Stimulated activated memory B cell treated with anti-CD40 and anti-IgM and Interleukin-4, amounts not matched to agents 10 μg/mL and 1 μg/mL and 100 μg/mL, for 72 hours (primary cell): ENCODE results near the gene SLC30A2.

ENCODE experiments used
- ATAC-seq: fragments of 150-1000 bp; cut with Tn5 transposase; 2 replicates; pipeline ENCODE4 v1.10.0; 2021
- H3K27ac Mint-ChIP-seq: one replicate; pipeline ENCODE4 v1.8.0; 2022; ENCODE audit warnings: mild to moderate bottlenecking, mixed read lengths
- H3K27me3 Mint-ChIP-seq: one replicate; pipeline ENCODE4 v1.8.0; 2022; ENCODE audit warnings: mixed read lengths
- H3K36me3 Mint-ChIP-seq: one replicate; pipeline ENCODE4 v1.8.0; 2022; ENCODE audit warnings: mixed read lengths
- H3K4me1 Mint-ChIP-seq: one replicate; pipeline ENCODE4 v1.8.0; 2022; ENCODE audit warnings: mixed read lengths
- H3K4me3 Mint-ChIP-seq: one replicate; pipeline ENCODE4 v1.8.0; 2022; ENCODE audit warnings: mild to moderate bottlenecking, moderate library complexity, mixed read lengths
- H3K9me3 Mint-ChIP-seq: one replicate; pipeline ENCODE4 v1.8.0; 2022; ENCODE audit warnings: mixed read lengths

Gene SLC30A2

DNA sequence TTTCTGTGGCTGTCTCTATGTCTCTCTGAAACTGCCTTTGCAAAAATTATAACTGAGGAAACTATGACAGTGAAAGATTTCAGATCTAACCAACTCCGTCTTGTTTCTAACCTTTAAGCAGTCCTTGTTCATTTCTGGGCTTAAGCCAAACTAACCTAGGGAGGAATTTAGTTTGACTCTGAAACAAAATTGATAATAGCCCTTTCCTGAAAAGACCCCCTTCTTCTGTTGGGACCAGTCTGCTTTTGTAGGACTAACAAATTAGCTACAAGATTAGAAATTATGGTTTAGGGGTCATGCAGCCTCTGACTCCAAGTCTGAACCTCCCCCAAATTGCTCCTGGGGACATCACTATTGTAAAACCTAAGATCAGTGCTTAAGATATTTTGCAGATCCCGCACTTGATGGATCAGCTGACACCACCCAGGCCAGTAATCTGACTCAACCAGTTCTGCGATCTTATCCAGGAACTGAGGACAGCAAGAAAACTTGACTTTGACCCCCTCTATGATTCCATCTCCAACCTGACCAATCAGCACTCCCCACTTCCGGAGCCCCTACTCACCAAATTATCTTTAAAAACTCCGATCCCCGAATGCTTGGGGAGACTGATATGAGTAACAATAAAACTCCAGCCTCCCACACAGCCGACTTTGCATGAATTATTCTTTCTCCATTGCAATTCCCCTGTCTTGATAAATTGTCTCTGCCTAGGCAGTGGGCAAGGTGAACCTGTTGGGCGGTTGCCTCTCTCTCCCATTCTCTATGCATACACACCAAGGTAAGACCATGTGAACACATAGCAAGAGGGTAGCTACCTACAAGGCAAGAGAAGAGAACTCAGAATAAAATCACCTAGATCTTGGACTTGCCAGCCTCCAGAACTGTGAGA lies 32.6 kb upstream of the SLC30A2 start:
- no peaks in the 10 kb centered on the region for H3K4me1 Mint-ChIP-seq
- ATAC-seq = no peak

DNA sequence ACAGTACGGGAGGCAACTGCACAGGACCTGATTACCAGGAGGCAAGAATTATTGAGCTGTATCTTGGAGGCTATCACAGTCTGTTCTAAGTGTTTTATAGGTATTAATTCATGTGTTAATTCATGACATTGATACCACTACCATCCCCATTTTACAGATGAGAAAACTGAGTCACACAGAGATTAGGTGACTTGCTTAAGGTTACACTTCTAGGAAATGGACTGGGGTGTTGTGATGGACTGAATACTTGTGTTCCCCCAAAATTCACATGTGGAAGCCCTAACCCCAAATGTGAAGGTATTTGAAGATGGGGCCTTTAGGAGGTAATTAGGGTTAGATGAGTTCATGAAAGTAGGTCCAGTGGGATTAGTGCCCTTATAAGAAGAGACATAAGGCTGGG lies 31.6 kb upstream of the SLC30A2 start:
- peaks cover 67% of the 10 kb centered on the region for H3K27me3 Mint-ChIP-seq
- no peak for ATAC-seq
- no peaks in the 10 kb centered on the region for H3K4me1 Mint-ChIP-seq
- no peak overlapping the region for H3K4me3 Mint-ChIP-seq
- no peak overlapping the region for H3K27ac Mint-ChIP-seq
- no peaks in the 10 kb centered on the region for H3K36me3 Mint-ChIP-seq
- H3K9me3 Mint-ChIP-seq = no peaks in the 10 kb centered on the region

More for the DNA sequence above, 32.6 kb upstream of the SLC30A2 start:
- Mint-ChIP-seq H3K27me3 (peaks cover 66% of the 10 kb centered on the region), H3K4me3 (no peak overlapping the region), H3K36me3 (no peaks in the 10 kb centered on the region), H3K9me3 (no peaks in the 10 kb centered on the region), H3K27ac (no peak overlapping the region)

DNA sequence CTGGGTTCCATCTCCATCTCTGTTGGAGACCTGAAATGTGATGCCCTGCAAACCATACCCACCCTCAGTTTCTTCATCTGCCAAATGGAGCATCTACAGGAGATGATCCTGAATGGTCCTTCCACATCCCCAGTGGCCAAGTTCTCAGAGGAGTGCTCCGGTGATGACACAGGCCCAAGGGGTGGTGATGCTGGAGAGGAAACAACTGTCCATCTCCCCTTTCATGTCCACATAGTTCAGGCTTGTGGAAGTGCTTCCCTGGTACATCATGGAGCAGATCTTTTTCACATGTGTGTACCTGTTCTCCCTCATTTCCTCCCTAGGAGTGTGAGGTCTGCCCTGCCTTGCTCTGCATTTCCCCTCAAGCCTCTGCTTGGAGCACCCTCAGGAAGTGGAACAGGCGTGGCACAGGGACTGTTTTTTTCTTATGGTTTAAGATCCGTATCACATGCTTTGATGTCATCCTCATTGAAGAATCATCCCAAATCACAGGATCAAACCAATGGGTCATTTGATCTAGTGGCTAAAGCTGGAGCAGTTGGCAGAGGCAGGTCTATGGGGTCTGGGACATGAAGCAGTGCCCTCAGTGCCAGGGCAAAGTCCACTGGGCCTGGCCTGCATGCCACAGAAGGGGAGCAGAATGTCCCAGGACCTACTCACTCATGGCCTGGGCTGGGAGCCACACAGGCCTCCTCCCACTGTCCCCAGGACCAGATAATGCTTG lies 29.7 kb upstream of the SLC30A2 start:
- H3K9me3 Mint-ChIP-seq = no peaks in the 10 kb centered on the region
- H3K27ac Mint-ChIP-seq = no peak overlapping the region
- peaks cover 63% of the 10 kb centered on the region for H3K27me3 Mint-ChIP-seq
- H3K4me3 Mint-ChIP-seq = no peak overlapping the region
- ATAC-seq = no peak
- no peaks in the 10 kb centered on the region for H3K36me3 Mint-ChIP-seq
- no peaks in the 10 kb centered on the region for H3K4me1 Mint-ChIP-seq

DNA sequence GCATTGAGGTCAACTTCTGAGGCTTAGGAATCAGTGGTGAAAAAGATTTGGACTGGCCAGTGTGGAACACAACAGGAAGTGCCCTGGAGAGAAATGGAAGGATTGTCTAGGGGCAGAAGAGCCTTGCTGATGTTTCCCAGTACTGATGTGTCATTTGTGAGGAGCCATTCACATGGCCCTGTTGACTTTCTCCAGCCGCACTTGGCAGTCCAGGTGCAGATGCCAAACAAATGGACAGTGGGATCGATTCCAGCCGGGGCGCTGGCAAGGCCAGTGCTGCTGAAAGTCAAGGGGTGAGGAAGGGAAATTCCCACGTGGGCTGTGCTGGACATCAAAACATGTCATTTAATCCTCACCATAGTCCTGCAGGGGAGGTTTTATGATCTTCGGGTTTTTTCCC lies 26.4 kb upstream of the SLC30A2 start:
- Mint-ChIP-seq H3K27ac (no peak overlapping the region), H3K4me3 (no peak overlapping the region), H3K9me3 (no peaks in the 10 kb centered on the region), H3K36me3 (no peaks in the 10 kb centered on the region), H3K4me1 (no peaks in the 10 kb centered on the region), H3K27me3 (peaks cover 79% of the 10 kb centered on the region)
- no peak for ATAC-seq

DNA sequence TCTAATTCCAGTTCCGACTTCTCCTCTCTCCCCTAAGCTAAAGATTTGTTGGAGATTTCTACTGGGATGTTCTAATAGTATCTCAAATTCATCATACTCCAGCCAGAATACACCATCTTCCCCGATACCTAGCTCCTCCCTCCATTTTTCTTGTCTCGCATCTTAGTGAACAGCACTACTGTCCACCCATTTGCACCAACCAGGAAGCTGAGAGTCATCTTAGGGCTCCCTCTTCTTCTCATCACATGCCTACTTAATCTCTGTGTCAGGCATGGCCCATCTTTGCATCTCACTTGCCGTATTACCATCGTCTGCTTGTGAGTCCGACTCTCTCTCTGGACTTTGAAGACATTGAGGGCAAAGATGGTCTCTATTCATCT lies 25.0 kb upstream of the SLC30A2 start:
- H3K27me3 Mint-ChIP-seq = peaks cover 80% of the 10 kb centered on the region
- ATAC-seq = no peak
- no peaks in the 10 kb centered on the region for H3K9me3 Mint-ChIP-seq
- H3K4me3 Mint-ChIP-seq = no peak overlapping the region
- H3K36me3 Mint-ChIP-seq = no peaks in the 10 kb centered on the region
- no peaks in the 10 kb centered on the region for H3K4me1 Mint-ChIP-seq
- H3K27ac Mint-ChIP-seq = no peak overlapping the region

DNA sequence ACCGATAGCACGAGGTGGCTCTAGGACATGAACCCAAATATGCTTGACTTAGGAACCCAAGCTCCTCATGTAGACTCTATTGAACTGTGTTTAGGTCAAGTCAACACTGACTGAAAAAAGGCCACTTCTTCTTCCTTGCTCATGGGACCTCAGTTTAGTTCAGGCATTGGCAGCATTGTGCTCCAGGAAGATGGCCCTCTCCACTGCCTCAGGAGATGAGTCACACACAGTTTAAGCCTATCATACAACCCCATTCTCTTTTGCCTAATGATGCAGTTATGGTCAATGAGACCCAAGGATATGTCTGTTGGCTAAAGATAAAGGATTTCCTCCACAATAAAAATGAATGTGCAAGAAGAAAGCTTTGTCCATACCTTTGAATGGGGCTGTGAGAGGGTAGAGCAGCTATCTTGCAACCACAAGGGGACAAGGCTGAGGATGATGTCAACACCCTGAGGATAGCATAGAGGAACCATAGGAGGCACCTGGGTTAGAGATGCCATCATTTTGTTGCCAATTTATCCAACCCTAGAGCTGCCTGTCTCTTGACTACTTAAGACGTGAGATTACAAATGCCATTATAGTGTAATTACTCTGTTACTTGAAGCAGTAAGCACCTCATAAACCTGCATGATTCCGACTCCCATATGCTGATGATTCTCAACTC lies 24.5 kb upstream of the SLC30A2 start:
- H3K36me3 Mint-ChIP-seq = no peaks in the 10 kb centered on the region
- no peaks in the 10 kb centered on the region for H3K4me1 Mint-ChIP-seq
- peaks cover 80% of the 10 kb centered on the region for H3K27me3 Mint-ChIP-seq
- no peak overlapping the region for H3K4me3 Mint-ChIP-seq
- no peak overlapping the region for H3K27ac Mint-ChIP-seq
- H3K9me3 Mint-ChIP-seq = no peaks in the 10 kb centered on the region
- no peak for ATAC-seq

DNA sequence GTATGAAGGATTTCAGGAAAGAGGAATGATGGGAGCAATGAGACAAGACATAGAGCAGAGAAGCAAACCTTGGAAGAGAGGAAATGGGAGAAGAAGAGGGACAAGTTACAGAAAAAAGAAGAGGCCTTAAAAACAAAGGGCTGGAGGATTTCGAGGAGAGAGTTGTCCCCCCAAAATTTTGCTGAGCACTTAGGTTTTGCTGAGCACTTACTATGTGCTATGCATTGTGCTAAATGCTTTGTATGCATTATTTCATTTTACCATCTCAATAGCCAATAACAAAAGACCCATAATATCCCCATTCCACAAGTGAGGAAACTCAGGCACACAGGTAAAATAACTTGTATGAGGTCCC lies 24.0 kb upstream of the SLC30A2 start:
- H3K4me3 Mint-ChIP-seq = no peak overlapping the region
- no peak for ATAC-seq
- peaks cover 79% of the 10 kb centered on the region for H3K27me3 Mint-ChIP-seq
- H3K36me3 Mint-ChIP-seq = no peaks in the 10 kb centered on the region
- no peak overlapping the region for H3K27ac Mint-ChIP-seq
- H3K4me1 Mint-ChIP-seq = no peaks in the 10 kb centered on the region
- H3K9me3 Mint-ChIP-seq = no peaks in the 10 kb centered on the region

DNA sequence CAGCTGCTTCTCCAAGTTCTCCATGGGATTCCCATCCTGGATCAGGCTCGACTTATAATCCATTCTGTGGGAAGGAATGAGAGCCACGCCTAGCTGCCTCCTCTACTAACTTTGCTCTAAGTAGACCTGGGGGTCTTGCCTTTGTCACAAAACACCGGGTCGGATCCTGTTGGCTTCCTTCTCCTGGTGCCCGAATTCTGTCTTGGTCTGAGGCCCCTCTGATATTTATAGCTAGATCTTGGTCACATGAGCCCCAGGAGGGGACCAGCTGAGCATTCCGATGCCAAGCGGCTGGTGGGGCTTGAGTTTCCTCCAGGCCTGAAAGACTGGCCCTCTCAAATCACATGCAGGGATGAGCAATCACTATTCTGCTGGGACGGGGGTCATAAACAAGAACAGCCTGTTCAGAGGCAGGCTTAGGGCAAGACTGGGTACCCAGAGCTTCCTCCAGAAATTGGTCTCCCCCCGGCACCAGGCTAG lies 21.6 kb upstream of the SLC30A2 start, which contains the start of gene TRIM63:
Gene TRIM63 (minus strand): TSS at position 199 of the 480 bp plus-strand sequence. CDS start 136 bp downstream, at position 63.
- no peak within 1 kb of the TSS for H3K27ac Mint-ChIP-seq
- ATAC-seq = no peak
- H3K4me3 Mint-ChIP-seq = no peak within 1 kb of the TSS
- H3K36me3 Mint-ChIP-seq = no peaks in the 10 kb centered on the region
- no peaks in the 10 kb centered on the region for H3K9me3 Mint-ChIP-seq
- no peaks in the 10 kb centered on the region for H3K4me1 Mint-ChIP-seq
- peaks cover 66% of the 10 kb centered on the region for H3K27me3 Mint-ChIP-seq

DNA sequence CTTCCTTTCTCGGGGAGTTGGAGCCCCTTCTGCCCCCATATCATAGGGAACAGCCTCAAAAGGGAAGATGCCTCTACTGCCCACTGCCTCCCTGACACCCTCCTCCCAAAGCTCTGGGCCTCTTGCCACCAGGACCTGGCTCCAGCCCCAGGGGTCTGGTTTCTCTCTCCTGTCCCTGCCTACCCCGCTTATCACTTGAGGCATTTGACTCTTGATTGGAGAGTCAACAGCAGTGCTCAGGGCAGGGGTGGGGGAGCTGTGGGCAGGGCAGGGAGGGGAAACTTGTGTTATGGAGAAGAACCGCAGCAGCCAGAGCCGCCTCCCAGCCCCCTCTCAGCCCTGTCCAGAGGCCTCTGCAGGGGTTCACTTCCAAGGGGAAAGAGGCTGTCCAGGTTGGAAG lies 20.9 kb upstream of the SLC30A2 start:
- no peak for ATAC-seq
- no peaks in the 10 kb centered on the region for H3K9me3 Mint-ChIP-seq
- H3K4me1 Mint-ChIP-seq = no peaks in the 10 kb centered on the region
- no peak overlapping the region for H3K4me3 Mint-ChIP-seq
- H3K27ac Mint-ChIP-seq = no peak overlapping the region
- H3K27me3 Mint-ChIP-seq = peaks cover 60% of the 10 kb centered on the region
- no peaks in the 10 kb centered on the region for H3K36me3 Mint-ChIP-seq

DNA sequence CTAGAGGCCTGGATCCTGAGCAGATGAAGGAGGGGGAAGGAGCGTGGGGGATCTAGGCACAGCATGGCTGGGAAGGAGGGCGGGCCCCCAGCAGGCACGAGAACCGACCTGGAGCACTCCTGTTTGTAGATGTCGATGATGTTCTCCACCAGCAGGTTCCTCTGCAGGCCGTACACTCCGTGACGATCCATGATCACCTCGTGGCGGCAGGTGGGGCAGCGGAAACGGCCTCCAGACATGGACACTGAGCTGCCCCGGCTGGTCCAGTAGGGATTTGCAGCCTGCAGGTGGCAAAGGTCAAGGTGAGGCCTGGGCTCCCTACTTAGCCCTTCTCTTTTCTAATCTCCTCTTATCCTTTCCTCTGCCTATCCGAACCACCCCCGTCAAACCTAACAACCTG lies 20.2 kb upstream of the SLC30A2 start:
- no peaks in the 10 kb centered on the region for H3K9me3 Mint-ChIP-seq
- no peaks in the 10 kb centered on the region for H3K4me1 Mint-ChIP-seq
- no peak overlapping the region for H3K27ac Mint-ChIP-seq
- peaks cover 56% of the 10 kb centered on the region for H3K27me3 Mint-ChIP-seq
- no peaks in the 10 kb centered on the region for H3K36me3 Mint-ChIP-seq
- no peak overlapping the region for H3K4me3 Mint-ChIP-seq
- ATAC-seq = no peak

DNA sequence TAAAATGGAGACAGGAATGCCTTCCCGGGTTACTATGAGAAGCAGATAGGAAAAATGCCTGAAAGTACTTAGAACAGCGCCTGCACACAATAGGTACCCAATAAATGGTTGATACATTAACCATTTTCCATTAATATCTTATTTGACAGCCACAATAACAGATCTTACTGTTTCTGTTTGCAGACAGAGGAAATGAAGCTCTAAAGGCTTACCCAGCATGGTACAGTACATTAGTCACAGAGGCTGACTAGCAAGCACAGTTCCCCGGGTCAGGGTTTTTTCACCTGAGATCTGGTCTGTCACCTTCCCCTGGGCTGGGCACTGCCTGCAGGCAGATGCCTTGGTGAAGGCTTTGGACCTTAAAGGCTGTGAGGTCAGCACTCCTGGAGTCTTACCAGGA lies 18.6 kb upstream of the SLC30A2 start:
- ATAC-seq = no peak
- no peaks in the 10 kb centered on the region for H3K4me1 Mint-ChIP-seq

DNA sequence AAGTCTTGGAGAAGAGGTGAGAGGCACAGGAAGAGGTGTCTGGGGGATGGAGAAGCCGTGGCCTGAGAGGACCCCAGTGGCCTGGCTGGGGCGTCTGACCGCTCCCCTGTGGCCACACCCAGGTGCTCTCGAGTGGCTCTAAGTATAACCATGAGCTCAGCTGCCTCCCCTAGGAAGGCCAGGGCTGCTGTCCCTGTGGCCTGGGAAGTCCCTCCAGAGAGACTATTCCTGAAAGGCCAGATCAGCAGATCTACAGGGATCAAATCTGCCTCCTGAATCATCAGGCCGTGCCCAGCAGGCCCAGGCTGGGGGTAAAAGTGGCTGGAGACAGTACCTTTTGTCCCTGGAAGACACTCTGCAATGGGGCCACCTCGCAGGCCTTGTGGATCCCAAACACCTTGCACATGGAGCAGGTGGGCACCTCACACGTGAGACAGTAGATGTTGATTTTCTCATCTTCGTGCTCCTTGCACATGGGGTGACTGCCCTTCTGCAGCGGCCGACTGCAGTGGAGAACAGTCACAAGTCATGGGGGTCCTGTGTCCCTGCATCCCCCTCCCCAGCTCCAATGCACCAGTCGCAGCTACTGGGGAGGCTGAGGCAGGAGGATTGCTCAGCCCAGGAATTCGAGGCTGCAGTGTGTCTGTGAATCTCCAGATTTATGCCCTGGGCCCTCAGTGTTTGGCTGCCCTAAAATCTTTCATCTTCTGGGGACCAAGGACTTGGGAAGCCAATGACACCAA lies 15.1 kb upstream of the SLC30A2 start:
- ATAC-seq = no peak
- no peak overlapping the region for H3K4me3 Mint-ChIP-seq
- no peaks in the 10 kb centered on the region for H3K4me1 Mint-ChIP-seq
- H3K36me3 Mint-ChIP-seq = no peaks in the 10 kb centered on the region
- no peak overlapping the region for H3K27ac Mint-ChIP-seq
- no peaks in the 10 kb centered on the region for H3K9me3 Mint-ChIP-seq
- peaks cover 47% of the 10 kb centered on the region for H3K27me3 Mint-ChIP-seq

More for the DNA sequence above, 18.6 kb upstream of the SLC30A2 start:
- H3K27me3 Mint-ChIP-seq = peaks cover 64% of the 10 kb centered on the region
- H3K36me3 Mint-ChIP-seq = no peaks in the 10 kb centered on the region
- no peaks in the 10 kb centered on the region for H3K9me3 Mint-ChIP-seq
- H3K27ac Mint-ChIP-seq = no peak overlapping the region
- H3K4me3 Mint-ChIP-seq = no peak overlapping the region

DNA sequence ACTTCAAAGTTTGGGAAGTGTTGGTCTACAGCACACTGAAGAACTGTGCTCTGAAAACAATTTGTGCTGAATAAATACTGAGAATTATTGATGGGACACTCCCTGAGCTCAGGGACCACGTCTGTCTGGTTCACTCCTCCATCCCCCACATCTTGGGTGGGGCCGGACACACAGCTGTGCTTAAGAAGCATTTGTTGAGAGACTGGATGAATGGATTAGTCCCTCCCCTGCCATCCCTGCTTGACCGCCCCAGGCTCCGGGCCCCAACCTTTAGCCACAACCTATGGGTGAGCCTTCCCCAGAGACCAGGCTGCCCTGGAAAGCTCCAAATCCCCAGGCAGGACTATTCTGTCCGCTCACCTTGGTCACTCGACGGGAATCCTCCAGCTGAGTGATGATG lies 14.0 kb upstream of the SLC30A2 start:
- no peak for ATAC-seq
- no peaks in the 10 kb centered on the region for H3K9me3 Mint-ChIP-seq
- peaks cover 48% of the 10 kb centered on the region for H3K27me3 Mint-ChIP-seq
- no peaks in the 10 kb centered on the region for H3K36me3 Mint-ChIP-seq
- H3K27ac Mint-ChIP-seq = no peak overlapping the region
- H3K4me3 Mint-ChIP-seq = no peak overlapping the region
- no peaks in the 10 kb centered on the region for H3K4me1 Mint-ChIP-seq

DNA sequence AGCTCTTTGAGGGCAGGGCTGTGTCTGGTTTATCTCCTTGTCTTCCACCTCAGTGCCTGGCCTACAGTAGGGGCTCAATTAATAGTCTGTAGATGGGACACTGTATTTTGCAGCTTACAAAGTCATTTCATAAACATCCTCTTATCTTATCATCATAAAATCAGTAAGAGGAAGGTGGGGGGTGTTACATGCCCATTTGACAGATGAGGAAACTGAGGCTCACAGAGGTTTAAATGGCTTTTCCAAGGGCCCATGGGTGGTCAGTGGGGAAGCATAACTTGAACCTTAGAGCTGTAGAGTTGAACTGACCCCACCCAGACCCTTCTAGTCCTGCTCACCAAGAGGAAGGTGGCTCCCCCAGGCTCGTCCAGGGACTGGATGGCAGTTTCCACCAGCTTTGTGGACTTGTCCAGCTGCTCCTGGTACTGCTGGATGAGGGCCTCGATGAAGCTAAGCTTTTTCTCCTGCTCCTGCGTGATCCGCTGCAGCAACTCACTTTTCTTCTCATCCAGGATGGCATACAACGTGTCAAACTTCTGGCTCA lies 12.2 kb upstream of the SLC30A2 start:
- no peaks in the 10 kb centered on the region for H3K36me3 Mint-ChIP-seq
- H3K4me3 Mint-ChIP-seq = no peak overlapping the region
- no peak overlapping the region for H3K27ac Mint-ChIP-seq
- ATAC-seq = no peak
- H3K9me3 Mint-ChIP-seq = no peaks in the 10 kb centered on the region
- no peaks in the 10 kb centered on the region for H3K4me1 Mint-ChIP-seq
- peaks cover 57% of the 10 kb centered on the region for H3K27me3 Mint-ChIP-seq

DNA sequence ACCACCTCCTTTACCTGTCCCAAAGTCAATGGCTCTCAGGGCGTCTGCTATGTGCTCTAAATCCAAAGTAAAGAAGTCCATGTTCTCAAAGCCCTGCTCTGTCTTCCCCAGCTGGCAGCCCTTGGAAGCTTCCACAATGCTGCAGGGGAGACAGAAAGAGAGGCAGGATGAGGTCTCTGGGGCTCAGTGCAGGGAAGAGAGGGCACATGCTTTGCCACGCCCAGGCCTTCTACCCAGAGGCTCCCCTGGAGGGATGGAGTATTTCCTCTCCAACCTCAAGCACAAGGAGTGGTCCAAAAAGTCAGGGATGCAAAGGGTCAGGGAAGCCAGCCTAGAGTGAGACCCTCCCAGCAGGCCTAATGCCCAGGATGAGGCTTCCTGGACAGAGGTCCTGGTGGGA lies 11.3 kb upstream of the SLC30A2 start:
- H3K27me3 Mint-ChIP-seq = peaks cover 57% of the 10 kb centered on the region

More for the DNA sequence above, 11.3 kb upstream of the SLC30A2 start:
- no peak for ATAC-seq
- H3K27ac Mint-ChIP-seq = no peak overlapping the region
- H3K4me3 Mint-ChIP-seq = no peak overlapping the region
- no peaks in the 10 kb centered on the region for H3K4me1 Mint-ChIP-seq
- H3K9me3 Mint-ChIP-seq = no peaks in the 10 kb centered on the region
- no peaks in the 10 kb centered on the region for H3K36me3 Mint-ChIP-seq
